GM19467 (cell line): ENCODE results near the gene DDIT4.

Experiments
- ATAC-seq: cut with Tn5 transposase; IDR thresholded peaks from one replicate; pipeline ENCODE4 v1.9.1; 2021; ENCODE audit warnings: mild to moderate bottlenecking, moderate library complexity; ENCODE audit not compliant: unreplicated experiment

DDIT4 gene

DNA sequence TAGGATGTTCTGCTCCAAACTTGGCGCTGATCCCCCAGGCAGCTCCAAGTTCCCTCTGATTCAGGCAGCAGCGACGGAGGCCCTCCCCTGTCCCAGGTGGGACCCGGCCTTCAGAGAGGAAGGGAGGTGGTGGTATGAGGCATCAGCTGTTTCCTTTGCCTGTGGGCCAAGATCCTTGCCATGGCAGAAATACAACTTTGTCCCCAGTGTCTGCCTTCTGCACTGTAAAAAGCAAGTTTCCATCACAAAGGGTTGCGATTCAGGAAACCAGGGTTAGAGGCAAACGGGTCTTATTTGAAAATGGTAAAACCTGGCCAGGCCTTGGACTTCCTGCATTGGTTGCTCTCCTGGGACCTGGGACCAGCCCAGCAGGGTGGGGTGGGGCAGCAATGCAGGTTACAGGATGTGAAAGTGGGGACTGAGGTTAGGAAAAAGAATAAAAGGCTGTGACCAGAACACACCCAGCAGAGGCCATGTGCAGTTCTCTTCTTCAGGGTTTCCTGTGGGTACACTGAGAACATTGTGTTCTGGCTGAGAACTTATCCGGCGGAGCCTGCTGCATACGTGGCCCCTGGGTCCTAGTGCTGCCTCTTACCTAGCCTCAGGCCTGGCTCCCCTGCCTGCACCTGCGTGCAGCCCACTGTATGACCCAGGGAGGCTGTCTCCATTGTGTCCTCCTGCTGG, 25.1 kb upstream of the DDIT4 start:
- ATAC-seq = peak; percentile 76

DNA sequence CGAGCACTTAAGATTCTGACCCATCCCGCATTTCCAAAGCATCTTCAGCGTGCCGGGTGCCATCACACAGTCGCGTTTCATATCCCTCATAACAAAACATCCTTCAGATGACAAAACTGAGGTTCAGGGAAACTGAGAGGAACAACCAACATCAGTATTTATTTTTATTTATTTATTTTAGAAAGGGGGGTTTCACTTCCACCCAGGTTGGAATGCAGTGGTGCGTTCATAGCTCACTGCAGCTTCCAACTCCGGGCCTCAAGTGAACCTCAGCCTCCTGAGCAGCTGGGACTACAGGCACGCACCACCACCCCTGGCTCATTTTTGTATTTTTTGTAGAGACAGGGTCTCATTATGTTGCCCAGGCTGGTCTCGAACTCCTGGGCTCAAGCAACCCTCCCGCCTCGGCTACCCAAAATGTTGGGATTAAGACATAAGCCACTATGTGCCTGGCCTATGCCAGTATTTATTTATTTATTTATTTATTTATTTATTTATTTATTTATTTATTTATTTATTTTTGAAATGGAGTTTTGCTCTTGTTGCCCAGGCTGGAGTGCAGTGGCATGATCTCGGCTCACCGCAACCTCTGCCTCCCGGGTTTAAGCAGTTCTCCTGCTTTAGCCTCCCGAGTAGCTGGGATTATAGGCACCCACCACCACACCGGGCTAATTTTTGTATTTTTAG, 24.4 kb upstream of the DDIT4 start:
- ATAC-seq = peak; percentile 5

DNA sequence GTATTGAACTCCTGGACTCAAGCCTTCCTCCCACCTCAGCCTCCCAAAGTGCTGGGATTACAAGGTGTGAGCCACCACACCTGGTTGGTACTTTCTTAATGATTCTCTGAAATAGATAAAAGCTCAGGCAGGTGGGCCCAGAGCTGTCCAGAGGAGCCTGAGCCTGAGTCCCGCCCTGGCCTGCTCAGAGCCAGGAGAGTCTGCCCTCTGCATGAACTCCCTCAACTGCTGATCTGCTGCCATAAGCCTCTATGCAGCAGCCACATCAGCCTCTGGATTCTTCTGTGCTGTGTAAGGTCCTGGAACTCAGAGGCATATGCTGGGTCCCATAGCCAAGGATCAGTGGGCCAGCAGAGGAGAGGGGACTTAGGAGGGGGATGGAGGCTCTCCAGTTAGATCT, 23.1 kb upstream of the DDIT4 start:
- no peak for ATAC-seq

DNA sequence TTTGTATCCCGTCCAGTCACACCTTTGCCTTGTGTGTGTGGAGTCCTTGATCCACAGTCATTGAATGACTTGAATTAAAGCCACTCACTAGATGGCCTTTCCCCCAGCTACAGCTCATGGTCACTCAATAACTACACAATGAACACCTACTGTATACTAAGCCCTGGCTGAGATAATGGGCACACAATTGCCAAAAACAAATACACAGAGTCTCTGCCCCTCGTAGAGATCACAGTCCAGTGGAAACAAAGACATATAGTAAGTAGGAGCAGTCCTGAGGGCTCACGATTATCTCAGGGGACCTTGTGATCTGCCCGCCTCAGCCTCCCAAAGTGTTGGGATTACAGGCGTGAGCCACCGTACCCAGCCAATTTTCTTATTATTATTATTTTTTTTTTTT, 22.1 kb upstream of the DDIT4 start:
- no peak for ATAC-seq

DNA sequence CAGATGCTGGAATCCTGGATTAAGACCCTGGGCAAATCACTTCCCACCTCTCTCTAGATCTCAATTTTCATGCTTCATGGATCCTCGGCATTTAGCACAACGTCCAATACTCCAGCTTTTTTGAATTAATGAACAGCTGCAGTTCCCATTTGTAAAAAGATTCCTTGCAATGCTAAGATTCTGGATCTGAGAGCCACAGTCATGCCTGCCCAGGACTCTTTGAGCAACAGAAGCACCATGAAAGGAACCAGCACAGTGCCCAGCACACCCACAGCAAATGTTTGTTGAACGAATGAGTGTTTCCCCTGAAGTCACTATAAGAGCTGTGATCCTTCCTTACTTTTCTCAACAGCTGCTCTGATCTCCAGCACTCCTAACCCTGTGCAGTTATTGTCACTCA, 20.8 kb upstream of the DDIT4 start:
- ATAC-seq = no peak

DNA sequence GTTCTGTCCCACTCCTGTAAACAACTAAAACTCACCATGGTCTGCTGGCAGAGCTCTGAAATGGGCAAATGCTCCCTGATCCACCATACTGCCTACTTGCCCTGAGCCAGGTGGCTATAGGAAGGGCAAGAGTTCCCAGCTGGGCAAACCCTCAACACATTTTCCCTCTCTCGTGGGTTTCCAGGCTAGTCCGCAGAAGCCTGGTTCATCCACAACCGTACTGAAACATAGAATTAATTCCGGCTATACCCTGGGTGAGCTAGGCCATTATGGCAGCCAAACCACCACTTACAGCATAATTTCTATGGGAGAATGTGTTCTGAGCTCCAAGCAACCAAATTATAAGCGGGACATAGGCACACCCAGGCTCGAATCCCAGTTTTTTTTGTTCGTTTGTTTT, 20.1 kb upstream of the DDIT4 start:
- no peak for ATAC-seq

DNA sequence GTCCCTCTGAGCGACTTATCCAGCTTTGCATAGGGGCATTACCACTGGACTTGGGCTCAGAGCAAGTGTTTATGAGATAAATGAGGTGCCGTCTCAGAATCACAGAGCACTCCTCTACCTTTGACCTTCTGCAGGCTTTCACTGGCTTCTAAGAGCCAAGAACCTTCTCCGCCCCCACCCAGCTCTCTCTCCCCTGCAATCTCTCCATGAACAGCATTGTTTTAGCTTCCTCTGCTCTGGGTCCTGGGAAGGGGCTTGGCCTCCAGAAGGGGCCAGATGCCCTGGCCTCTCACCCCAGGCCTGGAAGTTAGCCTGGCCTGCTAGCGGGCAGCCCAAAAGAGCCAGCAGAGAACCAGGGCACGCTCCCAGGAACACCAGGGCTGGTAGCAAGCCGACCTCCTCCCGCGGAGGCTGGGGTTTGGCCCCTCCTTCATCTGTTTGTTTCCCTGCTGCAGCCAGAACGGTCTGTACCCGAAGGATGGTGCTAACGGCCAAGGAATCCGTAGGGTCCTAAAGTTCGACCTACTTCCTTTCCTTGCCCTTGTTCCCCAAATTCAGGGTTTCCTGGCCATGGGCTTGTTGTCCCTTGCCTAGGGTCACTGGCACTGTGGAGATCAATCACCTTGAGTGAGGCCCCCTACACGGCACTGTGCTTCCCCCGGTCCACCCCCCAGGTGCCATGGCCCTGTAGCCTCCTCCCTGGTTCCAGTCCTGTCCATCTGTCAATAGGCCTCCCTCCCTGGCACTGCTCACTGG, 18.7 kb upstream of the DDIT4 start:
- ATAC-seq = no peak

DNA sequence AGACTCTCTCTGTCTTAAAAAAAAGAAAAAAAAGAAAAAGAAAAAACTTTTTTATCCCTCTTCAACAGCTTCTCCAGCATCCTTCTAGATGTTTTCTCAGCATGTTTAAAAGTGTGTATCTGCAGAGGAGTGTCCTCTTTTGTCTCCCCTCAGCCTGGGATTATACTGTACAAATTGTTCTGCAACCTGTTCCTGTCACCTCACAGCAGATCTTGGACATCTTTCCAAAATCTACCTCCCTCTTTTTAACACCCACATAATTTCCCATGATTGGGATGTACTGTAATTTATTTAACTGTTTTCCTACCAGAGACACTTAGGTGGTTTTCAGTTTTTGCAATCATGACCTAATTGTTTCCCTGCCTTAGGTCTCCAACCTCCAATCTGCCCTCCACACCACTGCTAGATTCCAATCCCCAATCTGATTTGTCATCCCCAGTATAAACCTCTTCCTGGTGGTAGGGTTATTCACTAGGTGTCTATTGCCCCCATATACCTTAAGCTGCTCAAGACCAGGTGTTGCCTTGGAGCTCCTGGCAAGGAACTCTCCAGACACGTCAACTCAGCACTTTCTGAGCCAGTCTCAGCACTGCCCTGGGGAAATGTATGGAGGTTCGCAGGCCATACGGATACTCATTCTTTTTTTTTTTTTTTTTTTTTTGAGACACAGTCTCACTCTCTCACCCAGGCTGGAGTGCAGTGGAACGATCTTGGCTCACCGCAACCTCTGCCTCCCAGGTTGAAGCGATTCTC, 17.6 kb upstream of the DDIT4 start:
- no peak for ATAC-seq

DNA sequence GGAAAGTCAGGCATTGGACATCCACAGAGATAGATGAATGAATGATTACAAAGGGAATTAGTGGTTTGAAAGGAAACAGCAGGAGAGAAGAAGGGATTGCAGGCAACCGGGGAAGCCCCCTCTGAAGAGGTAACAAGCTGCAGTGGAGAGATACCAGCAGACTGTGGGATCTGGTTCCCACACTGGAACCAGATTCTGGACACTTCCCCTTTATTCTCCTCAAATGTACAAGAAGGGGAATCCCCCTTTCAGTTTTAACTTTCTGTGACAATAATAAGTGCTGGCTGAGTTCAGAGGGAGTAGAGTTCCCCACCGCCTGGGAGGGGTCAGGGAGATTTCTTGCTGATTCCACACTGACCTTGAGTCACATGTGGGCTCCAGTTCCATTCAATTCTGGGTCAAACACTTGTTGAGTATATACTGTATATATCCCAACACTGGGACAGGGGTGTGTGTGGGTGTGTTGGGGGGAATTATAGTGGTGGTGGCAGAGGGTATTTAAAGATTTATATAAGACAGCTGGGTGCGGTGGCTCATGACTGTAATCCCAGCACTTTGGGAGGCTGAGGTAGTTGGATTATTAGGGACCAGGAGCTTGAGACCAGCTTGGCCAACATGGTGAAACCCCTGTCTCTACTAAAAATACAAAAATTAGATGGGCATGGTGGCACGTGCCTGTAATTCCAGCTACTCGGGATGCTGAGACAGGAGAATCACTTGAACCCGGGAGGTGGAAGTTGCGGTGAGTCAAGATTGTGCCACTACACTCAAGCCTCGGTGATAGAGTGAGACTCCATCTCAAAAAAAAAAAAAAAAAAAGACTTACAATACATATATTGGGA, 16.5 kb upstream of the DDIT4 start:
- no peak for ATAC-seq

DNA sequence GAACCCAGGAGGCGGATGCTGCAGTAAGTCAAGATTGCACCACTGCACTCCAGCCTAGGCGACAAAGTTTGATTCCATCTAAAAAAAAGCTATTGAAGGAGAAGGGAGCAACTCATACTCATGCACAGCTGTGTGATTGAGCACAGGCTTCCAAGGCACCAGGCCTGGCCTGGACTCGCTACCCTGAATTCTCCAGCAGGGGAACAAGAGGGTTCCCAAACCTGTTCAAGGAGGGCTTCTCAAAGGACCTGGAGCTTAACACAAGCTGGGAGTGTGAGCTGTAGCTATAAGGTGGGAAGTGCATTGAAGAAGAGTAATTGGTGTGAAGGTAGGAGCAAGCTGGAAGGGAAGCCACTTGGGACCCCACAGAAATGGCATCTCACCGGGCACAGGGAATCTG, 15.1 kb upstream of the DDIT4 start:
- ATAC-seq = no peak

DNA sequence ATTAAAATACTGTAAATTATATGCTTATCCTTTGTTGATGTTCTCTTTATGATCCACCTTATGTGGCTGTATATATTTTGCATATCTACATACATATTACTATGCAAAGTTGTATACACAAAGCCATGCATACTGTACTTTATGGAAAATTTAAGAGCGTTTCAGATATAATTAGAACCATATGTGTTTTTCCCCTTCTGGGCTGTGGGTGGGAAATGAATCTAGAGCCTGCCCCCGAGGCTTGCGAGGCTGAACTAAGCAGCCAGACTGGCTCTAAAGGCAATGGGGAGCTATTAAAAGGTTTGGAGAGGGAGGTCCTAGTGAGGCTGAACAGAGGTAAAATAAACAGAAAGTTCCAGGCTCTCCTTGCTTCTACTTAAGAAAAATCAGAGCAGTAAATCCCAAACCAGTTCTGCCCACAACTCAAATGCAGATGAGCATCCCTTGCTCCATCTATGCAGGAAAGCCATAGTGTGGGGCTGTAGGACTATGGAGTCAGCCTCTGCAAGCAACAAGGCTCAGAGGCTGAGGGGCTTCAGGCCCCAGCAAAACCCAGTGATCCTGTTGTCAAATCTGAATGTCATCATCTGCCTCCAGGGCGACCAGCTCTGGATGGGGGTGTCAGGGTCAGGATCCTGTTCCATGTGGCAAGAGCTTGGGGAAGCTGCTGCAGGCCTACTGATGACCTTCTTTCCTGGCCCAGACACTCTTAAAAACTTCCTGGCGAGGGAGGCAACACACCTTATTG, 14.1 kb upstream of the DDIT4 start:
- no peak for ATAC-seq

DNA sequence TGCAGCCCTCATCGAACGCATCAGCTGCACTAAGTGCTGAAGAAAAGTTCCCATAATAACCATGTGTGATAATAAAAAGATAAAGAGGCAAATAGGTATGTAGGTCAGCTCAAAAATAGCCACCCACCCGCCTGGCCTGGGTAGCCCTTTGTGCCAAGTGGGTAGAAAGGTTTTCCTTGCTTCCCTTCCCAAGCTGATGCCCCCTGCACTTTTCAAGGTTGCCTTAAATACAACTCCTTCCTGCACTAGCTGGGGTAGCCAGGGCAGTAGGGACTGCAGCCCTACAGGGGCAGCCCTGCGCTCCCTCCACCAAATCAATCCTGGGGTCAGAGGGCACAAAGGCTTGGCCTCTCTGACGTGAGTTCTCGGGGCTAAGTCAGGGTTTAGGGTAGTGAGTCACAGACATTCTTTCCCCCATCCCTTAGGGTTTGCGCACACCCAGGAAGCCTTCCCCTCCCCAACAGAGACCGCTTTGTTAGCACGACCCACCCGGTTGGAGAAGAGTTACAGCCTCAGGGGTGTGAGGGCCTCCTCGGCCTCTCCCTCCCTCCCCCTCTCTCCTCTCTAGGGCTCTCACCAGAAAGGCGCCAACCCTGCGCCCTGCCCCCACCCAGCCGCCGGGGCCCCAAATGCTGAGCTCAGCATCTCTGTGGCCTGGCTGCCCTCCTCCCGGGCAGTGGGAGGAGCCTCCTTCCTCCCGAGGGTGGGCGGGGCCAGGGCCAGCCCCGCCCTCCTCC, 13.3 kb upstream of the DDIT4 start:
- peak; percentile 56 for ATAC-seq

DNA sequence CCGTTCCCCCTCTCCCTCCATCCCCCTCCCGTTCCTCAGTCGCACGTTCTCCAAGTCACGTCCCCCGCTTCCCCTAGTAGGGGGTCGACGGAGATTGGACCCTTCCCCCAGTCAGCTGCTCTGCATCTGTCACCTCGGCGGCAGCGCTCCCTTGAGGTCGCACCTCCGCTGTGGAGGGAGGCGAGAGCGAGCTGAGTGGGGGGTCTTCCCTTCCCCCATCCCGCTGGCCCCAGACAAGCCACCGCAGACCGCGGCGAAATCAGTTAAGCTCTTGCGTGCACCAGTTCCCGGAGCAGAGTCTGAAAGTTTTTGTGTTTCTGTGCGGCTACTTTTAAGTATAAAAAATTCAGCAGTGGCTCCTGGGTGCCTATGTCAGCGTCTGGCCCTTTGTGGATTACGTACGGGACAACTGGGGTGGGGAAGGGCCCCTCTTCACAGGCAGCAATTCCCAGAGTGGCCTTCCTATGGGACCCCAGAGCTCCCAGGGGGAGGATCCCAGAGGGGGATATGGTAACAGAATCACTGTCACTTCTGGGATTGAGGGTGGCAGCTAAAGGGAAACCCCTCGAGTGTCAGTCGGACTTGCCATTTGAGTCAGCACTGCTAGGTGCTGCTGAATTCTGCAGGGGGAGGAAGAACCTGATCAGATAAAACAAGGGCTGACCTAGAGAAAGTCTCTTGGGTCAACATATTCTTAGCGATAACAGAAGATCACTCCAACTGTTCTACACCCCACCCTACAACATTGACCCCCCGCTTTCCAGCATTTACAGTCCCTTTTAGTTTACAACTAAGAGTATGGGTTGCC, 12.5 kb upstream of the DDIT4 start:
- ATAC-seq = peak; percentile 45

DNA sequence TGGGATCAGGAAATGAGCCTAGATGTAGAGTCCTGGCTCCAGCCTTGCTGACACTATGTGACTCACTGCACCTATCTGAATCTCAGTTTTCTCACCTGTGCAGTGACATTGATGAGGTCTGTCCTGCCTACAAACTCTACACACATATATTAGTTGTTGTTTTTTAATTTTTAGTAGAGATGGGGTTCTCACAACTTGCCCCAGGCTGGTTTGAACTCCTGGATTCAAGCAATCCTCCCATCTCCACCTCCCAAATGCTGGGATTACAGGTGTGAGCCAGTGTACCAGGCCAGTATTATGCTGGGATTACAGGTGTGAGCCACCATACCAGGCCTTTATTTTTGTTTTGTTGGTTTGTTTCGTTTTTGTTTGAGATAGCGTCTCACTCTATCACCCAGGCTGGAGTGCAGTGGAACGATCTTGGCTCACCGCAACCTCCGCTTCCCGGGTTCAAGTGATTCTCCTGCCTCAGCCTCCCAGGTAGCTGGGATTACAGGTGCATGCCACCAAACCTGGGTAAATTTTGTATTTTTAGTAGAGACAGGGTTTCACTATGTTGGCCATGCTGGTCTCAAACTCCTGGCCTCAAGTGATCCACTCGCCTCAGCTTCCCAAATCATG, 11.8 kb upstream of the DDIT4 start:
- ATAC-seq = peak; percentile 12

DNA sequence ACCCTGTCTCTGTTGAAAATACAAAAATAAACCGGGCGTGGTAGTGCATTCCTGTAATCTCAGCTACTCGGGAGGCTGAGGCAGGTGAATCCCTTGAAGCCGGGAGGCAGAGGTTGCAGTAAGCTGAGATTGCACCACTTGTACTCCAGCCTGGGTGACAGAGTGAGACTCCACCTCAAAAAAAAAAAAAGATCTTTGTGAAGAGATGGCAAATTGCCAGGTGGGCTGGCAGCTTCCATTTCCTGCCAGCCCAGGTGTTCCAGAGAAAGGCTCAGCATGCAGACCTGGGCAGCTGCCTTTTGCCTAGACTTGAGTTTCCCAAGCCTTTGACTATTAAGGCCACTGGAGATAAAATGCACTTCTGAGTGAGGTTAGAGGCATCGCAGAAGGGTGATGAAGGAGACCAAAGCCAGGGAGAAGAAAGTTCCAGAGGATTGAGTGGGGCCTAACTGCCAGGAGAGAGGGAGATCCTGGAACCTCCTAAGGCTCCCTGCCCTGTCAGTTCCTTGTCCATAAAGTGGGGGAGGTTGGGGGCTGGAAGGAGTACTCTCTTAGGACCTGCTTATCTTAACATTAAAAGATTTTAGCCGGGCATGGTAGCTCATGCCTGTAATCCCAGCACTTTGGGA, 10.0 kb upstream of the DDIT4 start:
- ATAC-seq = no peak

DNA sequence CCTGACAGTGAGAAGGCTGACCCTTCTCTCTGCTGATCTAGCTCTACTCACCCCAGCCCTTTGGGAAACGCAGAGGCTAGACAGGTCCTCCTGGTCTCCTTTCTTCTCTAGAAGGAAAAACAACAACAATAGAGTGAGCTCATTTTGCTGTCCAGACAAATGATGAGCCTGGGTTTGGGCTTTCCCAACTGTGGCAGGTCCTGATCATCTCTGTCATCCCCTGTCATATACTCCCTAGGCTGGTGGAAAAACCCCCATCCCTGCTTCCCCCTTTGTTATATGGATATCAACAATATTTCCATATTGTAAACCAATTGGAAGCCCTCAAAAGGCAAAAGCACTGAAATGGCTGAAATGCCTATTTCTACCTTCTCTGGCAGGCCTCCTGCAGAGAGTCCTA, 9.2 kb upstream of the DDIT4 start:
- no peak for ATAC-seq

DNA sequence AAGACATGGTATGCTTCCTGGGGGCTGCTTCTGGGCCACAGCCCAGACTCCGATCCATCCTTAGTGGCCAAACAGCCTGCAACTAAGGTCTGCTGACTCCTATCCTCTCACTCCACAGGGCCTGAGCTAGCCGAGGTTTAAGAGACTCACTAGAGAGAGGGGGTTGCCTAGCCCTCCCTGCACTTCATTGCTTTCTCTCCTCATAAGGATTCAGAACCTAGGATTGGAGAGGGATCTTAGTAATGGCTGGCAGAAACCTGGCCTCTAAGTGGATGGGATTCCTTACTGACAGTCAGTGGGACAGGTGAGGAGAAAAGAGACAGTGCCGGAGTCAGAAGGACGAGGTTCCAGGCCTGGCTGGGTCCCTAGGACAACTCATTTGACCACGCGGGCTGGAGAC, 8.2 kb upstream of the DDIT4 start:
- no peak for ATAC-seq
